ENCODE data around the gene PCCA.
"Not testable (repeated sequence)": the region's sequence is repeated elsewhere in the genome, so short reads cannot be mapped to it uniquely, and the experiment has no call there.

PCCA gene

DNA sequence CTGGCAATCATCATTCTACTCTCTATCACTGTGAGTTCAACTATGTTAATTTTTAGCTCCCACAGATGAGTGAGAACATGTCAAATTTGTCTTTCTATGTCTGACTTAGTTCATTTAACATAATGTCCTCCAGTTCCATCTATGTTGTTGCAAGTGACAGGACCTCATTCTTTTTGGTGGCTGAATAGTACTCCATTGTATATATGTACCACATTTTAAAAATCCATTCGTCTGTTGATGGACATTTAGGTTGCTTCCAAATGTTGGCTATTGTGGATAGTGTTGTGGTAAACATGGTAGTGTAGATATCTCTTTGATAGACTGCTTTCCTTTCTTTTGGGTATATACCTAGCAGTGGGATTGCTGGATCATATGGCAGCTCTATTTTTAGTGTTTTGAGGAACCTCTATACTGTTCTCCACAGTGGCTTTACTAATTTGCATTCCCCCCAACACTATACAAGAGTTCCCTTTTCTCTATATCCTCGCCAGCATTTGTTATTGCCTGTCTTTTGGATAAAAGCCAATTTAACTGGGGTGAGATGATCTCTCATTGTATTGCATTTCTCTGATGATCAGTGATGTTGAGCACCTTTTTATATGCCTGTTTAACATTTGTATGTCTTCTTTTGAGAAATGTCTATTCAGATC lies 124.1 kb downstream of the PCCA start:
- TF ChIP-seq, protein P1, sequence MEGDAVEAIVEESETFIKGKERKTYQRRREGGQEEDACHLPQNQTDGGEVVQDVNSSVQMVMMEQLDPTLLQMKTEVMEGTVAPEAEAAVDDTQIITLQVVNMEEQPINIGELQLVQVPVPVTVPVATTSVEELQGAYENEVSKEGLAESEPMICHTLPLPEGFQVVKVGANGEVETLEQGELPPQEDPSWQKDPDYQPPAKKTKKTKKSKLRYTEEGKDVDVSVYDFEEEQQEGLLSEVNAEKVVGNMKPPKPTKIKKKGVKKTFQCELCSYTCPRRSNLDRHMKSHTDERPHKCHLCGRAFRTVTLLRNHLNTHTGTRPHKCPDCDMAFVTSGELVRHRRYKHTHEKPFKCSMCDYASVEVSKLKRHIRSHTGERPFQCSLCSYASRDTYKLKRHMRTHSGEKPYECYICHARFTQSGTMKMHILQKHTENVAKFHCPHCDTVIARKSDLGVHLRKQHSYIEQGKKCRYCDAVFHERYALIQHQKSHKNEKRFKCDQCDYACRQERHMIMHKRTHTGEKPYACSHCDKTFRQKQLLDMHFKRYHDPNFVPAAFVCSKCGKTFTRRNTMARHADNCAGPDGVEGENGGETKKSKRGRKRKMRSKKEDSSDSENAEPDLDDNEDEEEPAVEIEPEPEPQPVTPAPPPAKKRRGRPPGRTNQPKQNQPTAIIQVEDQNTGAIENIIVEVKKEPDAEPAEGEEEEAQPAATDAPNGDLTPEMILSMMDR (IDR thresholded peaks at IDR 0.05; ENCODE audit: borderline replicate concordance, control extremely low read depth, extremely low read depth, insufficient read depth, missing control alignments): no peak
- in situ Hi-C loops (cut with MboI; ENCODE audit: low sequenced_read_pairs, unreplicated experiment): no loop called here
- DNase-seq (ENCODE audit: low spot score): no peak

DNA sequence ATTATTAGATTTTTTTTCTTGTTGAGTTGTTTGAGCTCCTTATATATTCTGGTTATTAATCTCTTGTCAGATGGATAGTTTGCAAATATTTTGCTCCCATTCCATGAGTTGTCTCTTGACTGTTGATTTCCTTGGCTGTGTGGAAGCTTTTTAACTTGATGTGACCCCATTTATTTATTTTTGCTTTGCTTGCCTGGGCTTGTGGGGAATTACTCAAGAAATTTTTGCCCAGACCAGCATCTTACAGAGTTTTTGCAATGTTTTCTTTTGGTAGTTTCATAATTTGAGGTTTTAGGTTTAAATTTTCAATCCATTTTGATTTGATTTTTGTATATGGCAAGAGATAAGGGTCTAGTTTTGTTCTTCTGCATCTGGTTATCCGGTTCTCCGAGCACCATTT lies 124.7 kb downstream of the PCCA start:
- in situ Hi-C loops (cut with MboI; ENCODE audit: low sequenced_read_pairs, unreplicated experiment): no loop called here
- TF ChIP-seq, protein P1 (IDR thresholded peaks at IDR 0.05; ENCODE audit: borderline replicate concordance, control extremely low read depth, extremely low read depth, insufficient read depth, missing control alignments): no peak
- no peak for DNase-seq (ENCODE audit: low spot score)

GRCh38 chr13:100214886-100215285 lies 126.0 kb downstream of the PCCA start:
- TF ChIP-seq, protein P1 (IDR thresholded peaks at IDR 0.05; ENCODE audit: borderline replicate concordance, control extremely low read depth, extremely low read depth, insufficient read depth, missing control alignments): no peak
- DNase-seq (ENCODE audit: low spot score): no peak
- in situ Hi-C loops (cut with MboI; ENCODE audit: low sequenced_read_pairs, unreplicated experiment): no loop called here

GRCh38 chr13:100221166-100221565 lies 132.3 kb downstream of the PCCA start:
- DNase-seq (ENCODE audit: low spot score): no peak
- TF ChIP-seq, protein P1 (IDR thresholded peaks at IDR 0.05; ENCODE audit: borderline replicate concordance, control extremely low read depth, extremely low read depth, insufficient read depth, missing control alignments): no peak
- in situ Hi-C loops (cut with MboI; ENCODE audit: low sequenced_read_pairs, unreplicated experiment): no loop called here

DNA sequence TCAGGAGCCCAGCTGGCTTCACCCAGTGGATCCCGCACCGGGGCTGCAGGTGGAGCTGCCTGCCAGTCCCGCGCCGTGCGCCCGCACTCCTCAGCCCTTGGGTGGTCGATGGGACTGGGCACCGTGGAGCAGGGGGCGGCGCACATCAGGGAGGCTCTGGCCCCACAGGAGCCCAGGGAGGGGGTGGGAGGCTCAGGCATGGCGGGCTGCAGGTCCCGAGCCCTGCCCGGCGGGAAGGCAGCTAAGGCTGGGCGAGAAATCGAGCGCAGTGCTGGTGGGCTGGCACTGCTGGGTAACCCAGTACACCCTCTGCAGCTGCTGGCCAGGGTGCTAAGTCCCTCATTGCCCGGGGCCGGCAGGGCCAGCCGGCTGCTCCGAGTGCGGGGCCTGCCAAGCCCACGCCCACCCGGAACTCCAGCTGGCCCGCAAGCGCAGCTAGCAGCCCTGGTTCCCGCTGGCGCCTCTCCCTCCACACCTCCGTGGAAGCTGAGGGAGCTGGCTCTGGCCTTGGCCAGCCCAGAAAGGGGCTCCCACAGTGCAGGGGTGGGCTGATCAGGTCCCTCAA lies 135.2 kb downstream of the PCCA start:
- DNase-seq (ENCODE audit: low spot score); in situ Hi-C loops (cut with MboI; ENCODE audit: low sequenced_read_pairs, unreplicated experiment): not testable (repeated sequence)

- in situ Hi-C loops (cut with MboI; ENCODE audit: low sequenced_read_pairs, unreplicated experiment): loop anchor here (10.0 to 25.0 kb wide), 2 partner anchors 315 to 592 kb away; no protein-coding TSS in a partner anchor
- TF ChIP-seq, protein P1 (IDR thresholded peaks at IDR 0.05; ENCODE audit: borderline replicate concordance, control extremely low read depth, extremely low read depth, insufficient read depth, missing control alignments): no peak
- DNase-seq (ENCODE audit: low spot score): no peak
Measured at GRCh38 chr13:100229603-100230002, 140.7 kb downstream of the PCCA start.

DNA sequence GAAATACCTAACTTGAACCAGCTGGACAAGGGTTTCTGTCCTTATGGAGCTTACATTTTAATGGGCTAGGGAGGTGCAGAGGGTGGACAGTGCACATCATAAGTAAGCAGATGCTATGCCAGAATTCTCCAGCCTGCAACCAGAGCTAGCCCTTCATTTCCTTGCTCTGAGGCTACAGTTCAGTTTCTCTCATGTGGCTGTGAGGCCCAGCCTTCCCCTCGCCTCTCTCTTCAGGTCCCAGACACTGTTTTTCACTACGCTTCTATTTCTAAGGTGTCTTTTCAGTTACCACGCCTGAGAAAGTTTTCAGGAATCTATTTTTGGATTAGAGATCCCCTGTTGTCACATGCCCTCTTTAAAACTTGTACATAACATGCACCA lies 141.9 kb downstream of the PCCA start:
- no peak for DNase-seq (ENCODE audit: low spot score)
- in situ Hi-C loops (cut with MboI; ENCODE audit: low sequenced_read_pairs, unreplicated experiment): loop anchor here (10.0 to 25.0 kb wide), 2 partner anchors 316 to 593 kb away; no protein-coding TSS in a partner anchor
- TF ChIP-seq, protein P1 (IDR thresholded peaks at IDR 0.05; ENCODE audit: borderline replicate concordance, control extremely low read depth, extremely low read depth, insufficient read depth, missing control alignments): no peak

Data from GM13976 (cell line).